CD4-positive, alpha-beta T cell treated with Interleukin-21 for 1 hour (primary cell): ENCODE data around the gene ECSIT.
A peak's percentile ranks its signal among the peaks of the same experiment; 100 is the strongest.

Experiments
- DNase-seq: peaks from one replicate; pipeline ENCODE4 v3.0.0-alpha.2; 2020

Gene ECSIT

GRCh38 chr19:11549386-11549953 is 20.5 kb upstream of the ECSIT start:
- DNase-seq, result no peak

GRCh38 chr19:11547929-11548700 is 19.2 kb upstream of the ECSIT start:
- no peak for DNase-seq

GRCh38 chr19:11541238-11541637 is 12.3 kb upstream of the ECSIT start:
- DNase-seq, result no peak

GRCh38 chr19:11540645-11541044 is 11.7 kb upstream of the ECSIT start:
- DNase-seq, result no peak

GRCh38 chr19:11539495-11540365 is 10.8 kb upstream of the ECSIT start:
- no peak for DNase-seq

- no peak for DNase-seq
Observed at GRCh38 chr19:11538232-11539036, 9.5 kb upstream of the ECSIT start, which contains the start of gene CNN1. CNN1 (plus strand) TSS chr19:11538851; CDS start chr19:11538928, 77 bp downstream.

GRCh38 chr19:11535792-11536595 is 7.1 kb upstream of the ECSIT start:
- DNase-seq, result peak; percentile 87

- no peak for DNase-seq
Observed at GRCh38 chr19:11534948-11535347, 6.0 kb upstream of the ECSIT start.

GRCh38 chr19:11534538-11534937 is 5.6 kb upstream of the ECSIT start:
- no peak for DNase-seq

GRCh38 chr19:11530432-11530831 is 1.5 kb upstream of the ECSIT start:
- peak; percentile 45 for DNase-seq

GRCh38 chr19:11519138-11519537 is 9.8 kb downstream of the ECSIT start:
- no peak for DNase-seq

- DNase-seq, result no peak
Observed at GRCh38 chr19:11513946-11514345, 15.0 kb downstream of the ECSIT start.

GRCh38 chr19:11510444-11510843 is 18.5 kb downstream of the ECSIT start:
- no peak for DNase-seq

- no peak for DNase-seq
Observed at GRCh38 chr19:11507370-11508078, 21.4 kb downstream of the ECSIT start.

GRCh38 chr19:11506967-11507366 is 22.0 kb downstream of the ECSIT start:
- DNase-seq, result no peak

- no peak for DNase-seq
Observed at GRCh38 chr19:11506101-11506555, 22.8 kb downstream of the ECSIT start.

- peak; percentile 96 for DNase-seq
Observed at GRCh38 chr19:11505504-11506100, 23.3 kb downstream of the ECSIT start, which contains the start of gene ZNF653. ZNF653 (minus strand) TSS chr19:11505839; CDS start chr19:11505786, 53 bp downstream.

GRCh38 chr19:11505032-11505503 is 23.9 kb downstream of the ECSIT start:
- DNase-seq, result peak; percentile 98

- DNase-seq, result no peak
Observed at GRCh38 chr19:11504502-11505031, 24.4 kb downstream of the ECSIT start.

GRCh38 chr19:11499890-11500420 is 29.0 kb downstream of the ECSIT start:
- DNase-seq, result no peak
